Lower lobe of right lung (tissue), 2 donors: ENCODE data around the gene ADH5. TPM values are rescaled to one million over a fixed set of nuclear protein-coding genes. Genes with fewer than 3 reads are reported as not detected.
"Not testable (repeated sequence)": the region's sequence is repeated elsewhere in the genome, so short reads cannot be mapped to it uniquely, and the experiment has no call there.

Source experiments
- ATAC-seq, 2 donors: fragments of 200-7000 bp; cut with Tn5 transposase; one replicate each; pipeline ENCODE4 v1.9.1; 2020 to 2022; ENCODE audit warnings: mild to moderate bottlenecking in 2 of 2, moderate library complexity in 2 of 2
- DNase-seq: peaks from one replicate; pipeline ENCODE4 v3.0.0-alpha.2; 2020
- H3K27ac ChIP-seq: fragments of 200-600 bp; one replicate; pipeline ENCODE4 v1.8.0; 2022
- H3K27me3 ChIP-seq: fragments of 200-600 bp; one replicate; pipeline ENCODE4 v1.8.0; 2022; ENCODE audit warnings: low read depth
- H3K36me3 ChIP-seq: fragments of 200-600 bp; one replicate; pipeline ENCODE4 v1.8.0; 2022; ENCODE audit warnings: mild to moderate bottlenecking
- H3K4me1 ChIP-seq: fragments of 200-600 bp; one replicate; pipeline ENCODE4 v1.8.0; 2022
- H3K4me3 ChIP-seq: fragments of 200-600 bp; one replicate; pipeline ENCODE4 v1.8.0; 2022; ENCODE audit warnings: mild to moderate bottlenecking
- H3K9me3 ChIP-seq: fragments of 200-600 bp; one replicate; pipeline ENCODE4 v1.8.0; 2022
- intact Hi-C: fragments of 100-400 bp; cut with DNase I; formaldehyde crosslinking; loops from one replicate; pipeline ENCODE4 v1.11.0; 2022
- total RNA-seq: library from RNA; stranded (reverse); fragmentation: NEBNext Ultra II Directional; extraction: Animal tissue kit (Norgen Biotek cat#: 25700); gene quantifications from one replicate; pipeline ENCODE4 v1.2.1, GENCODE V29; 2021
- TF ChIP-seq, protein P1 (sequence below): fragments of 200-600 bp; IDR thresholded peaks from one replicate; pipeline ENCODE4 v1.8.0; 2022; ENCODE audit warnings: antibody characterized with exemption, mild to moderate bottlenecking
- donor health status: DM: no; HTN: yes; CAD: no; lungs with severe emphysema.

Gene ADH5
- total RNA-seq, 1 donor from 2014 or later = 150 TPM

DNA sequence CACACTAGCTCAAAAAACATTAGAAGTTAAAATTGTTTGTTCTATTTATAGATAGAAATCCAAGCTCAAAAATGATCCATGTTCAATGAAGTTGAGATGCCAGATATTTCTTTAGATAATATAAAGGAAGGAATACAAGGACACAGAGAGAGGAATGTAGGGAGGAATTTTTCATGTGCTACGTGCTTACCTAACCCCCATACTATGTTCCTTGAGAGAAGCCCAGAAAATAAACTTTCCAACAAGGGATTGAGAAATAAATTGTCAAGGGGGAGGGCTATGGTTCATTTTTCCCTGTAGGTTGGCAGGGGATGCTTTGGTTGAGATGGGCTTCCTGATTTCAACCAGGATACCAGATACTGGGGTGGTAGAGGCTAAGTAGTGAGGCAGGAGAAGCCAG is 15.6 kb upstream of the ADH5 start:
- no peak for ATAC-seq
- Histone ChIP-seq H3K9me3 (no peaks in the 10 kb centered on the region), H3K36me3 (no peaks in the 10 kb centered on the region), H3K27ac (no peak overlapping the region), H3K27me3 (no peaks in the 10 kb centered on the region), H3K4me1 (no peaks in the 10 kb centered on the region), H3K4me3 (no peak overlapping the region)
- intact Hi-C loops = no loop called here
- no peak for DNase-seq
- TF ChIP-seq, protein P1, sequence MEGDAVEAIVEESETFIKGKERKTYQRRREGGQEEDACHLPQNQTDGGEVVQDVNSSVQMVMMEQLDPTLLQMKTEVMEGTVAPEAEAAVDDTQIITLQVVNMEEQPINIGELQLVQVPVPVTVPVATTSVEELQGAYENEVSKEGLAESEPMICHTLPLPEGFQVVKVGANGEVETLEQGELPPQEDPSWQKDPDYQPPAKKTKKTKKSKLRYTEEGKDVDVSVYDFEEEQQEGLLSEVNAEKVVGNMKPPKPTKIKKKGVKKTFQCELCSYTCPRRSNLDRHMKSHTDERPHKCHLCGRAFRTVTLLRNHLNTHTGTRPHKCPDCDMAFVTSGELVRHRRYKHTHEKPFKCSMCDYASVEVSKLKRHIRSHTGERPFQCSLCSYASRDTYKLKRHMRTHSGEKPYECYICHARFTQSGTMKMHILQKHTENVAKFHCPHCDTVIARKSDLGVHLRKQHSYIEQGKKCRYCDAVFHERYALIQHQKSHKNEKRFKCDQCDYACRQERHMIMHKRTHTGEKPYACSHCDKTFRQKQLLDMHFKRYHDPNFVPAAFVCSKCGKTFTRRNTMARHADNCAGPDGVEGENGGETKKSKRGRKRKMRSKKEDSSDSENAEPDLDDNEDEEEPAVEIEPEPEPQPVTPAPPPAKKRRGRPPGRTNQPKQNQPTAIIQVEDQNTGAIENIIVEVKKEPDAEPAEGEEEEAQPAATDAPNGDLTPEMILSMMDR = no peak

- H3K27ac ChIP-seq = no peak overlapping the region
- no peaks in the 10 kb centered on the region for H3K36me3 ChIP-seq
- no peaks in the 10 kb centered on the region for H3K9me3 ChIP-seq
- DNase-seq = no peak
- no peak overlapping the region for H3K4me3 ChIP-seq
- intact Hi-C loops = no loop called here
- no peaks in the 10 kb centered on the region for H3K4me1 ChIP-seq
- no peaks in the 10 kb centered on the region for H3K27me3 ChIP-seq
- TF ChIP-seq, protein P1 = no peak
- no peak for ATAC-seq
Observed at GRCh38 chr4:99103166-99103565, 14.6 kb upstream of the ADH5 start.

DNA sequence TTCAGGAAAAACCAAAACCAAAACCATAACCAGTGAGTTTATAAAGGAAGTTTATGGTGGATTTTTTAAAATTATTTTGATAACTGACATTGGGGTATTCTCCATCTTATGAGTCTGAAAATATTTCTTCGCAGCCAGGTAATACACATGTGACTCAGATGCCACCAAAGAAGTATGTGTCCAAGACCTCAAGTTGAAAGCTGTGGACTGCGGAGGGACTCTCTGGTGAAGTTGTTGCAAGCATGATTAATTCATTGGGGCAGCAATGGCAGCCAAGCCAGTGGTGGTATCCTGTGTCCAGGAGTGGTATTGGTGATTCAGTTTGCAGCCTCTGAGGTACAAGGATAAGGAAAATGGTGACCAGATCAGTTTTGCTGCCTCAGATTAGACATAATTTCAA is 14.0 kb upstream of the ADH5 start:
- Histone ChIP-seq H3K4me1 (no peaks in the 10 kb centered on the region), H3K4me3 (no peak overlapping the region), H3K27ac (no peak overlapping the region), H3K9me3 (no peaks in the 10 kb centered on the region), H3K36me3 (no peaks in the 10 kb centered on the region), H3K27me3 (no peaks in the 10 kb centered on the region)
- TF ChIP-seq, protein P1 = no peak
- no peak for ATAC-seq
- intact Hi-C loops = no loop called here
- DNase-seq = no peak

- no peaks in the 10 kb centered on the region for H3K27me3 ChIP-seq
- H3K4me3 ChIP-seq = no peak overlapping the region
- no peak for DNase-seq
- no peak for ATAC-seq
- H3K36me3 ChIP-seq = no peaks in the 10 kb centered on the region
- intact Hi-C loops = no loop called here
- no peak overlapping the region for H3K27ac ChIP-seq
- TF ChIP-seq, protein P1 = no peak
- no peaks in the 10 kb centered on the region for H3K9me3 ChIP-seq
- H3K4me1 ChIP-seq = no peaks in the 10 kb centered on the region
Observed at GRCh38 chr4:99100876-99101275, 12.3 kb upstream of the ADH5 start.

DNA sequence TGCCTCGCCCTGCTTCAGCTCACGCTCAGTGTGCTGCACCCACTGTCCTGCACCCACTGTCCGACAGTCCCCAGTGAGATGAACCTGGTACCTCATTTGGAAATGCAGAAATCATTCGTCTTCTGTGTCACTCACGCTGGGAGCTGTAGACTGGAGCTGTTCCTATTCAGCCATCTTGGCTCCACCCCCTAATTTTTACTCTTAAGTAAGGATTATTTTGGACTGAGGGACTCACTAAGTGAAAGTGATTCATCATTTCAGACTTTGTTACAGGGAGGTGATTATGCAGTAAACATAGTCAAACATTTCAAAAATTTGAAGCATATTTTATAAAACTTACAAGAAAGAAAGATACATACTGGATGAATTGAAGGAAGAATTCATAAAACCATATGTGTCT is 11.2 kb upstream of the ADH5 start:
- H3K4me3 ChIP-seq, DNase-seq, H3K27me3 ChIP-seq, H3K36me3 ChIP-seq, intact Hi-C loops, ATAC-seq, H3K27ac ChIP-seq, H3K9me3 ChIP-seq, H3K4me1 ChIP-seq: not testable (repeated sequence)

DNA sequence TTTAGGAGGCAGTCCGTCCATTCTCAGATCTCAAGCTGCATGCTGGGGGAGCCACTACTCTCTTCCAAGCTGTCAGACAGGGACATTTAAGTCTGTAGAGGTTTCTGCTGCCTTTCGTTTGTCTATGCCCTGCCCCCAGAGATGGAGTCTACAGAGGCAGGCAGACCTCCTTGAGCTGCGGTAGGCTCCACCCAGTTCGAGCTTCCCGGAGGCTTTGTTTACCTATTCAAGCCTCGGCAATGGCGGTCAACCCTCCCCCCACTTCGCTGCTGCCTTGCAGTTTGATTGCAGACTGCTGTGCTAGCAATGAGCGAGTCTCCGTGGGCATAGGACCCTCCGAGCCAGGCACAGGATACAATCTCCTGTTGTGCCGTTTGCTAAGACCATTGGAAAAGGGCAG is 10.7 kb upstream of the ADH5 start:
- intact Hi-C loops = no loop called here
- TF ChIP-seq, protein P1 = no peak
- Histone ChIP-seq H3K9me3 (no peaks in the 10 kb centered on the region), H3K27me3 (no peaks in the 10 kb centered on the region), H3K36me3 (no peaks in the 10 kb centered on the region), H3K27ac (no peak overlapping the region), H3K4me1 (no peaks in the 10 kb centered on the region), H3K4me3 (no peak overlapping the region)
- no peak for DNase-seq
- ATAC-seq = no peak

- ATAC-seq, H3K36me3 ChIP-seq, DNase-seq, H3K4me3 ChIP-seq, intact Hi-C loops, H3K9me3 ChIP-seq, H3K27ac ChIP-seq, H3K27me3 ChIP-seq: not testable (repeated sequence)
- H3K4me1 ChIP-seq = peaks cover 28% of the 10 kb centered on the region
Observed at GRCh38 chr4:99091841-99092240, 3.3 kb upstream of the ADH5 start.
